Astrocyte (in vitro differentiated cells and primary cell): ENCODE data around the gene TMEM9B.

Source experiments
- EZH2 ChIP-seq: IDR thresholded peaks from 2 replicates; pipeline ENCODE4 v1.6.1; 2012; ENCODE audit warnings: mild to moderate bottlenecking, low read length, inconsistent platforms; ENCODE audit not compliant: insufficient read depth
- TF ChIP-seq, protein P1 (sequence below): IDR thresholded peaks from 2 replicates; pipeline ENCODE4 v1.5.1; 2011; ENCODE audit warnings: low read depth, mild to moderate bottlenecking, inconsistent platforms, low read length, moderate library complexity; ENCODE audit not compliant: insufficient read depth

DNA sequence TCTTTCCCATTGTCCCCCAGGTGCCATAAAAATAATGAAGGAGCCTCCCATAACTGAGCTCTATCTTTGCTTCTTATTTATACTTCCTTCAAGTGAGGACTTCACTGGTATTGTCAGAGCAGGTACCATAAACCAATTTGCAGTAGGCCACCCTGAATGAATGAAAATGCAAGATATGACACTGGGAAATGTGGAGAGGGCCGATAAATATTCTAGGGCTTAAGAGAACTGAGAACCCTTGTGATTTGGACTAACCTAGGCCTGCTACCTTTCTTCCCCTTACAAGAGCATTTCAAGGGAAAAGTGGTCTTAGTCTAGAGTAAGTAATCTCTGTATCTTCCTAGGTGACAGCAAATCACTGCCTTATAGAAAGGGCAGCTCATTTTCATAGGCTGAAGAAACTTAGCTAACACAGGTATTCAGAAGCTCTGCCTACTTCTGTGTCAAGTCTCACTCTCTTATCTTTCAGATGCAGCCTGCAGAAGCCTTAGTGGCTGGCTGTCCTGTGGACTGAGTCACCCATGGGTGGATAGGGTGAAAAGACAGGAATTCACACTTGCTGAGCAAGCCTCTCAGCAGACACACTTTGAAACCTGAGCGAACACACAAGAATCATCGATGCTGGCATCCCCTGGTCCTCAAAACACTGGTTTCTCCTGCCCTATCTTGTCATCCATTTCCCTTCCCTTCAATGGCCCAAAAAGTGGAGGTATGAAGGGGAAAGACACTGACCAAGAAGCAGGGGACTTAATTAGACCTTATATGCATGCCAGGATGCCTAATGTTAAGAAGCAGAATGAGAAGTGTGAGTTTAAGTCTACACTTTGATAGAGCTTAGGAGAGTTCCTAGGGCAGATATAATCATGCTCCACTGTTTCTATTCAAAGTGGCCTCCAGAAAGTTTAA is 24.3 kb upstream of the TMEM9B start:
- TF ChIP-seq, protein P1, sequence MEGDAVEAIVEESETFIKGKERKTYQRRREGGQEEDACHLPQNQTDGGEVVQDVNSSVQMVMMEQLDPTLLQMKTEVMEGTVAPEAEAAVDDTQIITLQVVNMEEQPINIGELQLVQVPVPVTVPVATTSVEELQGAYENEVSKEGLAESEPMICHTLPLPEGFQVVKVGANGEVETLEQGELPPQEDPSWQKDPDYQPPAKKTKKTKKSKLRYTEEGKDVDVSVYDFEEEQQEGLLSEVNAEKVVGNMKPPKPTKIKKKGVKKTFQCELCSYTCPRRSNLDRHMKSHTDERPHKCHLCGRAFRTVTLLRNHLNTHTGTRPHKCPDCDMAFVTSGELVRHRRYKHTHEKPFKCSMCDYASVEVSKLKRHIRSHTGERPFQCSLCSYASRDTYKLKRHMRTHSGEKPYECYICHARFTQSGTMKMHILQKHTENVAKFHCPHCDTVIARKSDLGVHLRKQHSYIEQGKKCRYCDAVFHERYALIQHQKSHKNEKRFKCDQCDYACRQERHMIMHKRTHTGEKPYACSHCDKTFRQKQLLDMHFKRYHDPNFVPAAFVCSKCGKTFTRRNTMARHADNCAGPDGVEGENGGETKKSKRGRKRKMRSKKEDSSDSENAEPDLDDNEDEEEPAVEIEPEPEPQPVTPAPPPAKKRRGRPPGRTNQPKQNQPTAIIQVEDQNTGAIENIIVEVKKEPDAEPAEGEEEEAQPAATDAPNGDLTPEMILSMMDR: no peak
- TF ChIP-seq EZH2: no peak
